Epithelial cell of esophagus (primary cell): ENCODE measurements around the gene BRPF1.

Experiments used
- DNase-seq: peaks from one replicate; pipeline ENCODE4 v3.0.0; 2010; ENCODE audit warnings: low read depth
- H3K4me3 ChIP-seq: 2 replicates; pipeline ENCODE4 v1.5.1; 2011; ENCODE audit warnings: mild to moderate bottlenecking, low read length, control low read depth
- CTCF ChIP-seq: IDR thresholded peaks from 2 replicates; pipeline ENCODE4 v1.5.1; 2011; ENCODE audit warnings: low read depth, mild to moderate bottlenecking, low read length, control low read depth, inconsistent platforms; ENCODE audit not compliant: insufficient read depth; ENCODE audit errors: missing control alignments

BRPF1 gene

DNA sequence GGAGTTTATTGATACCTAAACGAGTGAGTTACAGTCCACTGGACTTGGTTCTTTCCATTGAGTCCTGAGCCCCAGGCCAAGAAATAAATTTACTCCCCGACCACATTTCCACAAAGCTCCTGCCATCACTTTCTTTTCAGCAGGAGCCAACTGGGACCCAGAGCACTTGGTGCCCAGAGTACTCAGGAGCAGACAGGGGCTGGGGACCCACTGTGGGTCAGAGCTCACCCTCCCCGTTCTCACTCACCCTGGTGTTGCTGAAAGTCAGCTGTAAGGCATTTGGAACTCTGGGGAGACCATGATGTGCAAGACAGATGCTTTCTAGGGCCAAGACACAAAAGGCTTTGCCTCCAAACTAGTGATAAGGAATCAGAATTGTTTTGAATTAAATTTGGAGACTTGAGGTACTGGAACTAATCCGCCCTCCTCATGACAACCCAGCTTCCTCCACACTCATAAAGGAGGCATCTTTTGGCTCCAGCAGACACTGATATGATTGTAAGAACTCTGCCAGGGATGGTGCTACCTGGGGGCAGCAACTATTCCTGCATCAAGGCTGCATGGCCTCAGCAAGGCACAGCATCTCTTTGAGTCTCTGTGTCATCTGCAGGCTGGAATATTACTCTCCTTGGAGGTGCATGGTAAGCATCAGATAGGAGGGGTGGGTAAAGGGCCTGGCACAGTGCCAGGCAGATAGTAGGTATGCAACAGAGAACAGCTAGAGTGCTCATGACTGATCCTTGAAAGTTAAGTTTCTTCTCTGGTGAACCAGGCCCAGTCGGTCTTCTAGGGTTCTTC lies 45.6 kb downstream of the BRPF1 start:
- no peak for TF ChIP-seq CTCF
- H3K4me3 ChIP-seq: no peak overlapping the region
- no peak for DNase-seq

DNA sequence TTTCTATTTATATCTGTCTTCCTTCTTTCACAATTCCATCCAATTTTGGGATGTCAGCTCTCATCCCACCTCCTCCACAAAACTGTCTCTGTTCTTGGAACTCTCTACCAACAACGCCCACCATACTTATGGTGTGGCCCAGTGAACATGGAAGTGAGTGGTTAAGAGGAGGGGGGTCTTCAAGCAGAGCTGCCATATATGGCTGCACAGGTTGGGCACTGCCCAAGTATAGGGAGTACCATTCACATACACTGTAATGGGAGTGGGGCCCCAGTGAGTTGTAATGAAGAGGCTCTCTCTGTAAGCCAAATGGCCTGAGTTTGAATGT lies 46.1 kb downstream of the BRPF1 start:
- DNase-seq: no peak
- no peak for TF ChIP-seq CTCF
- H3K4me3 ChIP-seq: no peak overlapping the region

- no peak for TF ChIP-seq CTCF
- DNase-seq: peak; percentile 77
- H3K4me3 ChIP-seq: no peak overlapping the region
Observed at GRCh38 chr3:9778143-9779074, 46.9 kb downstream of the BRPF1 start.

DNA sequence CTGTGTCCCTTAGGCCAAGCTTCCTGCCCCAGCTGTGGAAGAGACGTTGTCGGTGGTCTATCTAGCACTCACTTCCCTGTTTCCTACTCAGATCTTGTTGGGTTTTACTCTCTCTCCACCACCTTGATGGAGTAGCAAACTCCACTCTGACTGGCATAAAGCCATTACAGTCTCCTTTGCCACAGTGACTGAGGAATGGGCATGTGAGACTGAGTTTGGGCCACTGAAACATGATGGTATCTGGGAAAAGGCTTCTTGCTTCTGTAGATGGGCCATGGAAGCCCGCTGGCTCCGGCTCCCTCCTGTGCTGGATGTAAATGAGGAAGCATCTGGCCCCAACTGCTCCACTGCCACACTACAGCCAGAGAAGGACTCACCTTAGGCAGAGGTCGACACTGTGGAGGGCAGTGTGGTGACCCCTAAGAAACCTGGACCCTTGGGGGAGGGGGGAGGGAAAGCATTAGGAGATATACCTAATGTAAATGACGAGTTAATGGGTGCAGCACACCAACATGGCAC lies 47.6 kb downstream of the BRPF1 start:
- no peak for DNase-seq
- no peak for TF ChIP-seq CTCF
- H3K4me3 ChIP-seq: no peak overlapping the region

GRCh38 chr3:9779721-9780457 lies 48.4 kb downstream of the BRPF1 start:
- H3K4me3 ChIP-seq: no peak overlapping the region
- no peak for TF ChIP-seq CTCF
- no peak for DNase-seq

DNA sequence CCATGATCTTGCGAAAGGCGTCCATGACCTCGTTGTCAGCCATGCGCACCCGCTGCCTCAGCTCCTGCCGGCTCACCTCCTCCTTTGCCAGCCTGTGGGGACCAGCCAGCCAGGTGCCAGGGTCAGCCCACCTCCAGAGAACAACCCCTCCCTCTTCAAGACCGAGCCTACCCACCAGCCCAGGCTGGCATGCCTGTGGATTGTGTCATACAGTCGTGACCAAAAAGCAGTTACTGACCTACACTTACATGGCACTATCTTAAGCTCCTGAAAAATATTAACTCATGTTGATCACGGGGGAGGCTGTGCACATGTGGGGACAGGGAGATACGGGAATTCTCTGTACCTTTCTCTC lies 48.9 kb downstream of the BRPF1 start:
- no peak for DNase-seq
- H3K4me3 ChIP-seq: no peak overlapping the region
- TF ChIP-seq CTCF: no peak
